Measurements from ENCODE around the gene EVPL.
"Not testable (repeated sequence)": the region's sequence is repeated elsewhere in the genome, so short reads cannot be mapped to it uniquely, and the experiment has no call there.

EVPL gene

DNA sequence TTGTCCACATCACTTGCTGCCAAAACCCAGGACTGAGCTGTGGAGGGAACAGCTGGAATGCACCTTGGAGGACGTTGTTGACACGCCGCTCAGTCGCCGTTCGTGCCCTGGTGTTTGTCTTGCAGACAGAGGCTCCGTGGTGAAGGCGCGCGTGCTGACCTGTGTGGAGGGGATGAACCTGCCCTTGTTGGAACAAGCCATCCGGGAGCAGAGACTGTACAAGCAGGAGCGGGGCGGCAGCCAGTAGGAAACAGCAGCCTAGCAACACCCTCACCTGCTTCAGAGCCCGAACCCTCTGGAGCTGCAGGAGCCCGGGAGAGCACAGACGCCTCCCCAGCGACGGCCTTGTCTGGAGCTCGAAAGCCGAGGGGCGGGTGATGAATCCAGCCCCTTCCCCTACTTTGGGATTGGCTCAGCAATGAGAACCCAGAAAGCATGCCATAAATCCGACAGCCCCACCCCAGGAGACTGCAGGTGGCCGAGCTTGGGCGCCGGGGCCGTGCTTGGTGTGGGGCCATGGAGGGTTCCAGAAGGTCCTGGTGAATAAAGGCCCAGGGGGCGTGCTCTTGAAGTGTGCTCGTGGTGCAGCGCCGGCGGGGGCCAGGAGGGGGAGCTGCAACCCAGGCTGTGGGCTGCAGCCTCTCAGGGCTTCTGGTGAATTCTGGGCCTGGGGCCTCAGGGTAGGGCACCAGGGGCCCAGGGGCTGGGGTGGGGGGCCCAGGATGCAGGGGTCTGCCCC, 26.9 kb downstream of the EVPL start:
- DNase-seq, result peak in 6 of 56 donors; percentile 12 to 42 (median 18)

DNA sequence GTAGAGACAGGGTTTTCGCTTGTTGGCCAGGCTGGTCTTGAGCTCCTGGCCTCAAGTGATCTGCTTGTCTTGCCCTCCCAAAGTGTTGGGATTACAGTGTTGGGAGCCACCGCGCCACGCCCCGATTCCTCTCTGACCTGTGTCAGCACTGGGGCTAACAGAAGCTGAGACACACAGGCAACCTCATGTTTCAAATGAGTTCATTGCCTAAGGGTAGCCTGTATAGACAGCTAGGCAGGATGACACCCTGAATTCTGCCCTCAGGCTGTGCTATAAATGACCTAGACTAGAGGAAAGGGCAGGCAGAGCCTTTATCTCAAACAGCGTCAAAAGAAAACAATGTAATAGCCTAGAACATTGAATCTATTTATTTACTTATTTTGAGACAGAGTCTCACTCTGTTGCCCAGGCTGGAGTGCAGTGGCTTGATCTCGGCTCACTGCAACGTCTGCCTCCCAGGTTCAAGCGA, 28.7 kb downstream of the EVPL start:
- DNase-seq, result no peak

DNA sequence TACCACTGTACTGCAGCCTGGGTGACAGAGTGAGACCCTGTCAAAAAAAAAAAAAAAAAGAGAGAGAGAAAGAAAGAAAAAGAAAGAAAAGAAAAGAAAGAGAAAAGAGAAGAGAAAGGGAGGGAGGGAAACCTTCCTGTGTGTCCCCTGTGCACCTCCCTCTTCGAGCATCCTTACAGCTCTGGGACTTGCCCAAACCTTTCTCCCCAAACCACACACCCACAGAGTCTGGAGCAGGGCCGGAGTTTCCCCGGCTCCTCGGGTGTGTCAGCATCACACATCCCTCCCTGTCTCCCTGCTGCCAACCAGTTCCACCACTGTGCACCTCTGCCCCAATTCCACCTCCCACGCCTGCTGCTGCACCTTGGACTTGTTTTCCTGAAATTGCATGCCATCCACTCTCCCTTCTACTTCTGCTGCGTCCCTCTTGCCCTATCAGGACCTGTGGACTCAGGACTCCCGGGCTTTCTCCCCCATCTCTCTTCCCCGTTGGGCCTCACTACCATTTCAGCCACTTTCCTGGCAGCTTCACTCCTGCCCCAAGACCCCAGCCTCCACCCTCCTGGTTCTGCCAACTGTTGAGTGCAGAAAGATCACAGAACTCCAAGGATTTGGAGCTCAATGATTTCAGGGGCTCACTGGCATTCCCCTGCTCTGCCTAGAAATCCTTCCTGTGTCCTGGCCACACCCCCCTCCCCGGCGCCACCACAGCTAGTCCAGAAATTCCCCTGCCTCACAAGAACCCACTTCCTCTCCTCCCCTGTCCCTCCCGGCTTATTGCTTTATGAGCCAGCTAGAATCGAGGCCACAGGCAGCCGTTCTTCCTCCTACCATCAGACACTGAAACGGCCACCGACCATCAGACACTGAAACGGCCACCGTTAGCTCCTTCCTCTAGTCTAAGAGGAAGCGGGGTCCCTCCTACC, 30.2 kb downstream of the EVPL start:
- DNase-seq, result peak in 5 of 56 donors; percentile 4 to 31 (median 10)

DNA sequence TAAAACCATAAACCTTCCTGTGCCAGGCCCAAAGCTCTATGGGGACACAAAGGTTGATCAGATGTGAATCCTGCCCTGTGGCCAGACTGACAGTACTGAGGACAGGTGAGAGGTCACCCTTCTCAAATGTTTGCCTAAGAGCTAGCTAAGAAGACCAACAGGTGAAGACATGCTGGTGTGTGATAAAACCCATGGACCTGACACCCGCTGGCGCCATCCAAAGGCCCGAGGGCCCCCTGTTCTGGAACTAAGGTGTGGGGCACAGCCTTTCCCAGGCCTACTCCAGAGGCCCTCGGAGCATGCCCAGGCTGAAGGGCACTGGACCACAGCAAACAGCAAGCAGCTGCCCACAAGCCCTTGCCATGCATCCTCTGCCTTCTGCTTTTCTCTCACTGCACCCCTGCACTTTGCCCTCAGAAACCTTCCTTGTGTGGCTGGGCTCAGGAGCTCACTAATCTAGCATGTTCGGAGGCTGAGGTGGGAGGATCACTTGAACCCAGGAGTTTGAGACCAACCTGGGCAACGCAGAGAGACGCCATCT, 31.7 kb downstream of the EVPL start:
- DNase-seq, result no peak

DNA sequence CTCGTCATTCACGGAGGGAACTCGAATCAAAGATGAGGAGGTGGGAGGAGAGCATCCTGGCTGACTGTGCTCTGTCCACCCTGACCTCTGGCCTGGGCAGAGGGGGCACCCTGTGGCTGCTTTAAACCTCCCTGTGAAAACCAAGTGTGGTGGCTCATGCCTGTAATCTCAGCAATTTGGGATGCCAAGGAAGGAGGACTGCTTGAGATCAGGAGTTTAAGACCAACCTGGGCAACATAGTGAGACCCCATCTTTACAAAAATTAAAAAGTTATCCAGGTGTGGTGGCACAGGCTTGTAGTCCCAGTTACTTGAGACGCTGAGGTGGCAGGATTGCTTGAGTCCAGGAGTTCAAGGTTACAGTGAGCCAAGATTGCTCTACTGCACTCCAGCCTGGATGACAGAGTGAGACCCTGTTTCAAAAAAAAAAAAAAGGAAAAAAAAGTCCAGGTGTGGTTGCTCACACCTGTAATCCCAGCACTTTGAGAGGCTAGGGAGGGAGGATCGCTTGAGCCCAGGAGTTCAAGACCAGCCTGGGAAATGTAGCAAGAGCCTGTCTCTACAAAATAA, 32.2 kb downstream of the EVPL start:
- DNase-seq, result no peak

DNA sequence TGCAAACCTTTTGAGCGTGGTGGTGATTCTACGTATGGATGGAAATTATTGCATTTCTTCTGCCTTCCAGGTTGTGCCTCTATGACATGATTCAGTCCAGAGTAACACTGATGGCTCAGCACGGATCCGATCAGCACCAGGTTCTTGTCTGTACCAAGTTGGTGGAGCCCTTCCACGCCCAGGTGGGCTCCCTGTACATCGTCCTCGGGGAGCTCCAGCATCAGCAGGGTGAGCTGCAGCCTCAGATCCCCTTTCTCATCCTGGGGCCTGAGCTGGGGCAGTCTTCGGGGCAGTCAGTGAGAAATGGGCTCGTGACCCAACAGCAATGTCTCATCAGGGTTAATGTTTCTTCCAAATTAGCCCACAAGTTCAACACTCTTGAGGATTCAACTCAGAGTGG, 35.7 kb downstream of the EVPL start:
- no peak for DNase-seq

DNA sequence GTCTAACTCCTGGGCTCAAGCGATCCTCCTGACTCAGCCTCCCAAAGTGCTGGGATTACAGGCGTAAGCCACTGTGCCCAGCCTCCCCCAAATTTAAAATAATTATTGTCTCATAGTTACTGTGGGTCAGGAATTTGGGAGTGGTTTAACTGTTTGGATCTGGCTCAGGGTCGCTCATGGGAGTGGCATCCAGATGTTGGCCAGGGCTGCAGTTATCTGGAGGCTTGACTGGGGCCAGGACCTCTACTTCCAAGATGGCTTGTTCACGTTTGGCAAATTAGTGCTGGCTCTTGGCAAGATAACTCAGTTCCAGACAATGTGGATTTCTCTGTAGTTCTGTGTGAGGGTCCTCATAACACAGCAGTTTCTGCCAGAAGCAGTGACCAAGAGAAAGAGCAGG, 40.1 kb downstream of the EVPL start:
- DNase-seq, result no peak

DNA sequence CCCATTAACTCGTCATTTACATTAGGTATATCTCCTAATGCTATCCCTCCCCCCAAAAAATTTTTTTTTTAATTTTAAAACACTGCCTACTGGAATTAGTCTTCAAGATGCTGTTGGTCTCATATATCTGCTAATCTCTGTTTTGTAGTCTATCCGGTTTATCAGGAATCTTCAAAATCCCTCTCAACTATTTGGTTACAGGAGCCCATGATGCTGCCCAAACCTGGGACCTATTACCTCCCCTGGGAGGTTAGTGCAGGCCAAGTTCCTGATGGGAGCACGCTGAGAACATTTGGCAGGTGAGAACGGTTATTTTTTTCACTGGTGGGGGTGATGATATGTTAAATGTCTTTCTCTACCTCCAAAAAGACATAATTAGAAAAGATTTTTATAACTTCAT, 41.1 kb downstream of the EVPL start:
- no peak for DNase-seq

DNA sequence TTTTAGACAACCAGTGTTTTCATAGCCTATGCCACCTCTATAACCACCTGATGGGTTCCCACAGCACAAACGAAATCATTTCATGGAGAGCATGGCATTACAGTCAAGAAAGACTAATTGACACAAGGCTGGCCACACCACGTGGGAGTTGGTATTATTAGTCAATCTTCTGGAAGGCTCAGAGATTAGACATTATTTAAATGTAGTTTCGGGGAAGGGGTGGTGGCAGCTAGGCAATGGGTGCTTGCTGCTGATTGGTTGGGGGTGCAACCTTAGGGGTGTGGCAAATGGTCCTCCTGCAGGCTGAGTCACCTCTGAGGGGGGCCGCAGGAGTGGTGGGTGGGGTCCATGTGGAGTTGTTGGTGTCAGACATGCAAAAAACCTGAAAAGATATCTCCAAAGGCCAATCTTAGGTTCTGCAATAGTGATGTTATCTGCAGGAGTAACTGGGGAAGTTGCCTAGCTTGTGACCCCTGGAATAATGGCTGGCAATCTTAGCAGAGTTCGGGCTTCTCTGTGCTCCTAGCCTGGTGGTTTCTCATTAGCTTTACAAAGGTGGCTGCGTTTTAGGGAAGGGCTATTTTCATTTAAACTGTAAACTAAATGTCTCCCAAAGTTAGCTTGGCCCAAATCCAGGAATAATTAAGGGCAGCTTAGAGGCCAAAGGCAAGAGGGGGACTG, 43.5 kb downstream of the EVPL start:
- no peak for DNase-seq

DNA sequence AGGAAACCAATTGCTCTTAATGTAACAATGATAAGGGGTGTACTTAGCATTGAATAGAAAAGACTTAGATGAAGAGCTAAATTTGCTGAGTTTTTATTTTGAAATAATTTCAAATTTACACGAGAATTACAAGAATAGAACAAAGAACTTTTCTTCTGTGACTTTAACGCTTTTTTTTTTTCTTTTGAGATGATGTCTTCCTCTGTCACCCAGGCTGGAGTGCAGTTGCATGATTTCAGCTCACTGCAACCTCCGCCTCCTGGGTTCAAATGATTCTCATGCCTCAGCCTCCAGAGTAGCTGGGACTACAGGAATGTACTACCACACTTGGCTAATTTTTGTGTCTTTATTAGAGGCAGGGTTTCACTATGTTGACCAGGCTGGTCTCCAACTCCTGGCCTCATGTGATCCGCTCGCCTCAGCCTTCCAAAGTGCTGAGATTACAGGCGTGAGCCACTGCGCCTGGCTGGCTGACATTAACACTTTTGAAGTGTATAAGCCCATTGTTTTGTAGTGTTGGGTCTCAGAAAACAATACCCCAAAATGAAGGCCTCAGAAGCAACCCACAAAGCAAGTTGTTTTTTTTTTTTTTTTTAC, 46.0 kb downstream of the EVPL start:
- DNase-seq, result no peak

DNA sequence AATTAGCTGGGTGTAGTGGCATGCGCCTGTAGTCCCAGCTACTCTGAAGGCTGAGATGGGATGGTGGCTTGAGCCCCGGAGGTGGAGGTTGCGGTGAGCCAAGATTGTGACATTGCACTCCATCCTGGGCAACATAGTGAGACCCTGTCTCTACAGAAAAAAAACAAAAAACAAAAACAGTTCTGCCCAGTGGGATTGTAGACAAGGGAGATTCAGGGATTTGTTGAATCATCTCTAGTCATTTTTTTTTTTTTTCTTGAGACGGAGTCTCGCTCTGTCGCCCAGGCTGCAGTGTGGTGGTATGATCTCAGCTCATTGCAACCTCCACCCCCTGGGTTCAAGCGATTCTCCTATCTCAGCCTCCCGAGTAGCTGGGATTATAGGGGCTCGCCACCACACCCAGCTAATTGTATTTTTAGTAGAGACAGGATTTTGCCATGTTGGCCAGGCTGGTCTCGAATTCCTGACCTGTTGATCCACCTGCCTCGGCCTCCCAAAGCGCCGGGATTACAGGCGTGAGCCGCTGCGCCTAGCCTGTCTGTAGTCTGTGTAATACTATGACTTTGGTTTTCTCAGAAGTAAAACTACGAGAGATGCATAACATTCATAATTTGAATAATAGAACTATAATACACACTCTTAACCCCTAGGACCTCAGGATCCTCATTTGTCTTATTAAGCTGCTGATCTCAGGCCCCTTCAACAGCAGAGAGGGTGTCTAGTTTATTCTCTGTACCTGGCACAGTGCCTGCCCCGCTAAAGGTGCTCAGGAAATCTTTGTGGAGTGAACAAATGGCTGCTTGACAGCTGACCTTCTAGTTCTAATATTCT, 46.7 kb downstream of the EVPL start:
- DNase-seq, result no peak

DNA sequence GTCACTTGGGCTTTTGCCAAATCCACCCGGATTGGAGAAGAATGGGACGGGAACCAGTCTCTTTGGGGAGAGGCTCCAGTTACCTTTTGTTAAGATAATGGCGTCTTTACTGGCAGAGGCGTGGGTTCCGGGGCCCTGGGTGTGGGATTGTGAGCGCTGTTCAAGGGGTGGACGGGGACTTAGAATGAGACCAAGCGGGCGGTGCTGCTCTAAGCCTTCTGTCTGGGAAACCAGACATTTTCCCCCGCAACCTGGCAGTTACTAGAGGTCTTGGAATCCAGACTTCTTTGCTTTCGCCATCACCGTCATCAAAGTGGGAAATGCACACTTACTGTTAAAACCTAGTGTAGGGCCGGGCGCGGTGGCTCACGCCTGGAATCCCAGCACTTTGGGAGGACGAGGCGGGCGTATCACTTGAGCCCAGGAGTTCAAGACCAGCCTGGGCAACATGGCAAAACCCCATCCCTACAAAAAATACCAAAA, 47.4 kb downstream of the EVPL start:
- peak in 3 of 56 donors; percentile 45 to 72 (median 68) for DNase-seq

DNA sequence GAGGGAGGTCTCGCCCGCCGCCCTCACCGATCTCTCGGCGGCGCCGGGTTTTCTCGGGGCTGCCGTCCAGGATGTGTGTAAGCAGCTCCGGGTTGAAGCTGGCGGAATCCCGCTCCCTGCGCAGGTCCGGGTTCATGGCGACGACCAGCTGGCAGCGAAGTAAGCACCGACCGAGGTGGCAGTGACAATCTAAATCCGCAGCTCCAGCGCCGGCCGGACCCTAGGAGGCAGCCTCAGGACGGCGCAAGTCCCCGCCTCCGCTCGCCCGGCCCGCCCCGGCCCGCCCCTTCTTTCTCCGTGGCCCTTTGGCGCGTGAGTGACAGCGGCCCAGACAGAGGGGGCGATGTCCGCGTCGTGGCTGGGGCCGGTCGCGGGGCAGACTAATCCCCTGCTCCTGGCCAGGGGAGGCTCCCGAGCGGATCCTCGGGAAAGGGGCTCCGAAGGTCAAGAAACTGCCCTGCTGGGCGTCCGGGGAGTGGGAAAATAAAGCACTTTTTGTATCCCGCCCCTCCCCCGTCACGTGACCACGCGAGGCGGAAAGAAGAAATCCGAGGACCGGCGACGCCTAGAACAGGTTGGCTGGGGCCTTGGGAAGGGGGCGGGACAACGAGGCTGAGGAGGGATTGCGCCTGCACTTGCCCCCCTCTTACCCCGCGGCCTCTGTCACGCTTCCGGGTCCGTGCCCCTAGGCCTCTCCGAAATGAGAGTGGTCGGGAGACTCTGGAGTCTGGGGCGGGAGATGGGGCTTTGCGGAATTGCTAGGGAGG, 48.0 kb downstream of the EVPL start, which contains the start of the genes ACOX1 and TEN1:
Gene ACOX1 (minus strand): TSS at position 229 of the 767 bp plus-strand sequence. CDS start 93 bp downstream, at position 136.
Gene TEN1 (plus strand): TSS at position 303 of the 767 bp plus-strand sequence. CDS start 6,953 bp downstream, outside the sequence.
- peak; percentile 62 to 99 (median 96) for DNase-seq

DNA sequence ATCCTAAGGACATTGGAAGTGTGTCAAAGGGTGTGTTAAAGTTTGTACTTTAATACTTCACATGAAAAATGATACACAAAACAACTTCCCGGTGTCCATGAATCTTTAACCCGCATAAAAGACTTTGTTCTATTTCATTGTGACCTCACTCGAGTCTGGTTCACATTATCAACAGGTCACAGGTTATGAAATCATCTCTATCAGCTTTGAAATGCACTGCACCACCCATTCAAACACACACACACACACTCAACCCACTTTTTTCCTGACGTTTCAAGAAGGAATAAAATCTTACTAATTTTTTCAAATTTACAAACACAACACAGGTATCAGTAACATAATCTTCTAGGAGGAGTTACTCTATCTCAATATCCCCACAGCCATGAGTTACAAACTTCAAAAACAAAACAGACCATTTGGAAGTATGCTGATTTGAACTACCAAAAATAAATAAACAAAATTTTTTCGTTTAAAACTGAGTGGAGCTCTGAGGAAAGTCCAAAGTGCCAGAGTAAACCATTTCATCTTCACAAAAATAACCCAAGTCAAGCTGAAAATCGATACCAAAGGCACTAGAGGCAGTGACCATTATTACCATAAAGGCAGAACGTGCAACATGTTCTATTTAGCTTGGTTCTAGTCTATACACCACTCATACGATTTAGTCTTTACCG, 50.8 kb downstream of the EVPL start:
- no peak for DNase-seq

DNA sequence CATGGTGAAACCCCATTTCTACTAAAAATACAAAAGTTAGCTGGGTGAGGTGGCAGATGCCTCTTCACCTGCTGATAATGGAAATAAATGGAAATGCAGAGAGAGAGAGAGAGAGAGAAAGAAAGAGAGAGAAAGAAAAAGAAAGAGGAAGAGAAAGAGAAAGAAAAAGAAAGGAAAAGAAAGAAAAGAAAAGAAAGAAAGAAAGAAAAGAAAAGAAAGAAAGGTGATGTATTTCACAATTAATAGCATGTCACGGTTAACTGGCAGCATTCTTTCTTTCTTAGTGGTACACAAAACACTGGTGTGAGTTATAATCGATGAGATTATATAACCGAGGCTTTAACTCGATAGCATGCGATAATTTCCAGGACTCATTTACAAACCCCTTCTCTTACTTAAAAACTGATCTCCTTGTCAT, 51.3 kb downstream of the EVPL start:
- no peak for DNase-seq

DNA sequence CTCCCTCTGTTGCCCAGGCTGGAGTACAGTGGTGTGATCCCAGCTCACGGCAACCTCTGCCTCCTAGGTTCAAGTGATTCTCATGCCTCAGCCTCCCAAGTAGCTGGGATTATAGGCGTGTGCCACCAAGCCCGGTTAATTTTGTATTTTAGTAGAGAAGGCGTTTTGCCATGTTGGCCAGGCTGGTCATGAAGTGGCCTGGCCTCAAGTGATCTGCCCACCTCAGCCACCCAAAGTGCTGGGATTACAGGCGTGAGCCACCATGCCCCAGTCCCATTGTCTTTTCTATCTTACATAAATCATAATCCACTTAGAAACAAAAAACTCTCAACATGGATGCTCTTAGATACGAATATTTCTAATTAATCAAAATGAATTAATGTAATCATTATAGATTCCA, 51.9 kb downstream of the EVPL start:
- DNase-seq, result not testable (repeated sequence)

DNA sequence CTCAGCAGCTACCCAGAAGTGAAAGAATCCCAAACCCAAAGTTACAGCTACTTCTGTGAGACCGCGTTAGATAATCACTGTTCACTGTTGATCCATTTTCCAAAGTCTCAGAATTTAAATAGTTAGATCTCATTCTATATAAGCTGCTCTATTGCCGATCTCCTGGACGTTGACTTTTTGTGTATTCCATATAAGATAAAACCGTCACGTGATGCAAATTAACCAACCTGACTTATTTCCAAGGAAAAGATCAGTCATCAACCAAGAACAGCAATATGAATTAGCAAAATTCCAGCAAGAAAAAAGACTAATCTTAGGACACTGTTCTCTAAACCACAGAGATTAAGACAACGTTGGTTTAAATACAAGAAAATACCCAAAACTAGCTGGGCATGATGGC, 56.5 kb downstream of the EVPL start:
- DNase-seq, result no peak

DNA sequence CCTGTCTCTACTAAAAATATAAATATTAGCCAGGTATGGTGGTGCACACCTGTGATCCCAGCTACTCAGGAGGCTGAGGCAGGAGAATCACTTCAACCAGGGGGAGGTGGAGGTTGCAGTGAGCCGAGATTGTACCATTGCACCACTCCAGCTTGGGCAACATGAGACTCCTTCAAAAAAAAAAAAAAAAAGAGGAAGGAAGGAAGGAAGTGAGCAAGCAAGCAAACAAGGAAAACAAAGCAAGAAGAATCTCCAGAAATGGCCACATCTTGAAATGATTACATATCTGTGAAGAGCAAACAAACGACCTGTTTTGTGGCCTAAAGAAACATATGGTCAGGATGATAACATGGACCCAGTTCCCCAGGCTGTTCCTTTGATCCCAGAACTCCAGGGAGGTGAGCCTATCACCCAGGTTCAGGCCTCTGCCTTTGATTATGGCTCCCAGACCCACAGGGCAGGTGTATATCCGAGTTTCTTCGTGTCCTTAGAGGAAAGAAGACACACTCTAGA, 57.0 kb downstream of the EVPL start:
- DNase-seq, result no peak
